K562 treated with DMSO at 1 percent for 24 hours (cell line): ENCODE results near the gene SLC14A1. TPM values are rescaled to one million over a fixed set of nuclear protein-coding genes. Genes with fewer than 3 reads are reported as not detected.

Experiments
- total RNA-seq: library from RNA; unstranded; fragments of 300-600 nt; gene quantifications from 2 replicates; pipeline ENCODE4 v1.2.3, GENCODE V29; 2022; ENCODE audit warnings: low read depth; ENCODE audit not compliant: insufficient read depth

SLC14A1 gene
- total RNA-seq = 0.41 TPM in 1 of 2 replicates, not detected in the other

GRCh38 chr18:45723567-45724355 lies at the start of gene SLC14A1:
Gene SLC14A1 (plus strand): TSS chr18:45724181. CDS start chr18:45730321, 6,140 bp downstream.

Other genes with a start within 250 kb of the SLC14A1 start
- gene SLC14A2, start 108.7 kb upstream of the SLC14A1 start, total RNA-seq = 0.08 TPM in 1 of 2 replicates, not detected in the other
- not detected in 2 replicates for gene SIGLEC15, start 101.5 kb downstream of the SLC14A1 start, total RNA-seq
- gene EPG5, start 243.1 kb downstream of the SLC14A1 start, total RNA-seq = 5.3 and 6.1 TPM in 2 replicates